Measurements from ENCODE around the gene IRF2BP1.
"Not testable (repeated sequence)": the region's sequence is repeated elsewhere in the genome, so short reads cannot be mapped to it uniquely, and the experiment has no call there.

IRF2BP1 gene

GRCh38 chr19:45897261-45897812 lies 11.4 kb upstream of the IRF2BP1 start:
- H3K27me3 ChIP-seq (ENCODE audit: insufficient read depth, poor library complexity, severe bottlenecking), result no peaks in the 10 kb centered on the region
- DNase-seq (ENCODE audit: low read depth in 1 of 2, low spot score in 1 of 2), result no peak
- H3K4me3 ChIP-seq (replicated peaks; ENCODE audit: insufficient read depth, low read length), result no peak overlapping the region
- no peak overlapping the region for H3K27ac ChIP-seq (replicated peaks)
- TF ChIP-seq SPI1 (IDR thresholded peaks at IDR 0.05; ENCODE audit: borderline replicate concordance, low read depth) (no peak), GABPA (IDR thresholded peaks at IDR 0.05; ENCODE audit: low read depth) (no peak), REST (IDR thresholded peaks at IDR 0.05; ENCODE audit: insufficient replicate concordance, low read depth) (no peak), POLR2AphosphoS5 (IDR thresholded peaks at IDR 0.05; ENCODE audit: low read depth) (no peak)
- TF ChIP-seq, protein P1, sequence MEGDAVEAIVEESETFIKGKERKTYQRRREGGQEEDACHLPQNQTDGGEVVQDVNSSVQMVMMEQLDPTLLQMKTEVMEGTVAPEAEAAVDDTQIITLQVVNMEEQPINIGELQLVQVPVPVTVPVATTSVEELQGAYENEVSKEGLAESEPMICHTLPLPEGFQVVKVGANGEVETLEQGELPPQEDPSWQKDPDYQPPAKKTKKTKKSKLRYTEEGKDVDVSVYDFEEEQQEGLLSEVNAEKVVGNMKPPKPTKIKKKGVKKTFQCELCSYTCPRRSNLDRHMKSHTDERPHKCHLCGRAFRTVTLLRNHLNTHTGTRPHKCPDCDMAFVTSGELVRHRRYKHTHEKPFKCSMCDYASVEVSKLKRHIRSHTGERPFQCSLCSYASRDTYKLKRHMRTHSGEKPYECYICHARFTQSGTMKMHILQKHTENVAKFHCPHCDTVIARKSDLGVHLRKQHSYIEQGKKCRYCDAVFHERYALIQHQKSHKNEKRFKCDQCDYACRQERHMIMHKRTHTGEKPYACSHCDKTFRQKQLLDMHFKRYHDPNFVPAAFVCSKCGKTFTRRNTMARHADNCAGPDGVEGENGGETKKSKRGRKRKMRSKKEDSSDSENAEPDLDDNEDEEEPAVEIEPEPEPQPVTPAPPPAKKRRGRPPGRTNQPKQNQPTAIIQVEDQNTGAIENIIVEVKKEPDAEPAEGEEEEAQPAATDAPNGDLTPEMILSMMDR (IDR thresholded peaks at IDR 0.05; ENCODE audit: insufficient read depth, low read length), result no peak

DNA sequence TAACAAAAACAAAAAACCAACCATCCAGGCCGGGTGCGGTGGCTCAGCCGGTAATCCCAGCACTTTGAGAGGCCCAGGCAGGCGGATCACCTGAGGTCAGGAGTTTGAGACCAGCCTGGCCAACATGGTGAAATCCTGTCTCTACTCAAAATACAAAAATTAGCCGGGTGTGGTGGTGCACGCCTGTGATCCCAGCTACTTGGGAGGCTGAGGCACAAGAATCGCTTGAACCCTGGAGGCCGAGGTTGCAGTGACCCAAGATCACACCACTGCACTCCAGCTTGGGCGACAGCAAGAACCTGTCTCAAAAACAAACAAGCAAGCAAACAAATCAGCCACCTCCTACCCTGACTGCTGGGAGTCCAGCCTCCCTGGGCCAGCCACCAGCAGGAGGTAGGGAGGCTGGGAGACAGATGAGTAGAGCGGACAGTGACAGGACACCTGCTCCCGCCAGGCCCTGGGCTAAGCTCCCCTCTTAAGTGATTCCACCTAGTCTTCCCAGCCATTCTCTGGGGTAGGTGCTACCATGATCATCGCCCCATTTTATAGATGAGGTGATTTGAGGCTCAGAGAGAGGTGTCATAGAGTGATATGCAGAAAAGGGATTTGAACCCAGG lies 10.2 kb upstream of the IRF2BP1 start:
- H3K4me3 ChIP-seq (replicated peaks; ENCODE audit: insufficient read depth, low read length), result not testable (repeated sequence)

GRCh38 chr19:45895519-45895972 lies 9.6 kb upstream of the IRF2BP1 start:
- Histone ChIP-seq H3K27me3 (ENCODE audit: insufficient read depth, poor library complexity, severe bottlenecking) (no peaks in the 10 kb centered on the region), H3K4me3 (replicated peaks; ENCODE audit: insufficient read depth, low read length) (no peak overlapping the region), H3K27ac (replicated peaks) (no peak overlapping the region)
- no peak for TF ChIP-seq GABPA (IDR thresholded peaks at IDR 0.05; ENCODE audit: low read depth)
- TF ChIP-seq REST (IDR thresholded peaks at IDR 0.05; ENCODE audit: insufficient replicate concordance, low read depth), result no peak
- TF ChIP-seq, protein P1 (IDR thresholded peaks at IDR 0.05; ENCODE audit: insufficient read depth, low read length), result no peak
- TF ChIP-seq POLR2AphosphoS5 (IDR thresholded peaks at IDR 0.05; ENCODE audit: low read depth), result no peak
- TF ChIP-seq SPI1 (IDR thresholded peaks at IDR 0.05; ENCODE audit: borderline replicate concordance, low read depth), result no peak
- no peak for DNase-seq (ENCODE audit: low read depth in 1 of 2, low spot score in 1 of 2)

More for the DNA sequence above, 10.2 kb upstream of the IRF2BP1 start:
- H3K27ac ChIP-seq (replicated peaks); DNase-seq (ENCODE audit: low read depth in 1 of 2, low spot score in 1 of 2); H3K27me3 ChIP-seq (ENCODE audit: insufficient read depth, poor library complexity, severe bottlenecking): not testable (repeated sequence)

GRCh38 chr19:45890877-45891276 lies 4.9 kb upstream of the IRF2BP1 start:
- no peak for TF ChIP-seq SPI1 (IDR thresholded peaks at IDR 0.05; ENCODE audit: borderline replicate concordance, low read depth)
- TF ChIP-seq REST (IDR thresholded peaks at IDR 0.05; ENCODE audit: insufficient replicate concordance, low read depth), result no peak
- TF ChIP-seq POLR2AphosphoS5 (IDR thresholded peaks at IDR 0.05; ENCODE audit: low read depth), result no peak
- TF ChIP-seq, protein P1 (IDR thresholded peaks at IDR 0.05; ENCODE audit: insufficient read depth, low read length), result no peak
- TF ChIP-seq GABPA (IDR thresholded peaks at IDR 0.05; ENCODE audit: low read depth), result no peak
- Histone ChIP-seq H3K27ac (replicated peaks) (no peak overlapping the region), H3K4me3 (replicated peaks; ENCODE audit: insufficient read depth, low read length) (no peak overlapping the region), H3K27me3 (ENCODE audit: insufficient read depth, poor library complexity, severe bottlenecking) (no peaks in the 10 kb centered on the region)
- no peak for DNase-seq (ENCODE audit: low read depth in 1 of 2, low spot score in 1 of 2)

Measured in HL-60 (cell line).